C1 segment of cervical spinal cord (tissue), 14 donors: Measurements from ENCODE around the gene RENBP.
A peak's percentile ranks its signal among the peaks of the same experiment; 100 is the strongest.

Experiments
- DNase-seq, 14 donors: peaks; one replicate each; lab custom pipeline; 2025; lab: John Stamatoyannopoulos, UW

RENBP gene

DNA sequence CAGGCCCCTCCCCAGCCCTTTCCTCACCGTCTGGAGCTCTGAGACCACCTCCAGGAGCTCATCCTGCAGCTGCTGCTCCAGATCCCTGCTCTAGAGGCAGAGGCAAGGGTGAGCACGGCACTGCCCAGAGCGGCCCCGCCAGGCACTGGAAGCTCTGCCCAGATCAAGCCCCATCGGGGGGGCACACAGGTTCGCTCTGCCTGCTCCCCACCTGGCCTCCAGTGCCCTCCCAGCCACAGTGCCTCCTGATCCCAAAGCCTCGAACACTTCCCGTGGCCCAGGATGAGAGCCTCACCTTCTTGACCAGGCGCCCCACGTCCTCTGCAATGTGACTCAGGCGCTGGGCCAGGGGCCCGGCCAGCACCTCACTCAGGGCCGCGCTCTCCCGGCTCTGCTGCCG lies 23.4 kb downstream of the RENBP start:
- no peak for DNase-seq

DNA sequence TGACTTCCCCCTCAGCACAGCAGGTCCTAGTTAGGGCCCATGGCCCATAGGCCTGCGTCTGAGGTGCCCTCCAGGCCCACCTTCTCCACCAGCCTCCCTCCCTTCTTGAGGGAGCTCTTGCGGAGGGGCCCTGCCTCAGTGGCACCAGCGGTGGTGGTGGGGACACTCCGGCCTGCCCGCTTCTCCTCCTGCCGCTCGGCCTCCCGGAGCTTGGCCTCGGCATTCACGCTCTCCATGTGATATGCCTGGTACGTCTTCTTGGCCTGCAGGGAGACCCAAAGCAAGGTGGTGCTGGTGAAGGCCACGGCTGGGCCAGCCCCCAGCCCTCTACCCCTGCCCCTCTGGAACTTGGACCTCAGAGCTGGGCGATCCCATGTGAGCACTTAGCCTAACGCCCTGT lies 23.9 kb downstream of the RENBP start:
- DNase-seq = no peak

DNA sequence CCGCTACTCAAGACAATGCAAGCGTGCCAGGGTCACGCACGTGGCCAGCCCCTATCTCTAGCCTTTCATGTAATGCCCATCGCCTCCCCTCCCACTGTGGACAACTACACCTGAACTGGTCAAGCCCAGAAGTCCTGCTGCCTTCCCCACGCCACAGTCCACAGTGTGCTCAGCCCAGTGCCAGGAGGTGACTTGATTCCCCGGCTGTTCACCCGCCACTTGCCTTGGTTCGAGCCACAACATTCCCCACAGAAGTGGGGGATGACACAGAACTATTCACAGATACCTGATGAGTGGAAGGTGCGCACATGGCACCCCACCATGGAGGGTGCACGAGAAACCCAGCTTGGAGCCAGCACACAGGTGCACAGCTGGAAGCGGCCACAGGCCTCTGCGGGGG lies 25.2 kb downstream of the RENBP start:
- no peak for DNase-seq

DNA sequence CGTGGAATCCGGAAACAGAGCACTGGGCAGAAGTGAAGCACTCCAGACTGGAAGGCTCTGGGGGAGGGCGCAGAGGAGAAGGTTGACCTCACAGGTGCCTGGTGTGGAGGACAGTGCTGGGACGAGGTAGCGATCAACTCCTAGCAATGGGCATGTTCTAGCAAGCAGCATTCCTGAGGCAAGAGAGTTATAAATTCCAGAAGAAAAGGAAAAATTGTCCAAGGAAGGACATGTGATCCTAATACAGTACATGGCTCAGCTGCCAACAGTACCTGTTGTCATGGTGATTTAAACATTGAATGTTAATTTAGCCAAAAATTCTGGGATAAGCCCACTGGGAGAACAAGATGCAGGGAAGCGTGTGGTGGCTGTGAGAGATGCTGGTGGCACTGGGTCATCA lies 26.6 kb downstream of the RENBP start:
- no peak for DNase-seq

DNA sequence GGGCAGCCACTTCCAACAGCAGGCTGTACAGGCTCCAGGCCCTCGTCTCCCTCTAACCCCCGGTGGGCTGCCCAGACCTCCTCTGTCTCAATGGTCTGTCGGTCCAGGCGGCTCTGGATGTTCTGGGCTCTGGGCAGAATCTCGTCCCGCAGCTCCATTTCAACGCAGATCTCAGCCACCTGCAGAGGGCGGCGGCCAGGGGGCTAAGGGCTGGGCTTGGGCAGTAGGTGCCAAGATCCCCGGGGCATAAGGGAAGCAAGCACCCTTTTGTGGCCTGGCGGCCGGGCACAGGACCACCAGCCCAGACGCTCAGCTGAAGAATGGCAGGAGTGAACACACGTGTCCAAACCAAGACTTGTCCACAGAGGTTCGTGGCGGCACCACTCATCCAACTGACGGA lies 30.7 kb downstream of the RENBP start:
- DNase-seq = no peak

DNA sequence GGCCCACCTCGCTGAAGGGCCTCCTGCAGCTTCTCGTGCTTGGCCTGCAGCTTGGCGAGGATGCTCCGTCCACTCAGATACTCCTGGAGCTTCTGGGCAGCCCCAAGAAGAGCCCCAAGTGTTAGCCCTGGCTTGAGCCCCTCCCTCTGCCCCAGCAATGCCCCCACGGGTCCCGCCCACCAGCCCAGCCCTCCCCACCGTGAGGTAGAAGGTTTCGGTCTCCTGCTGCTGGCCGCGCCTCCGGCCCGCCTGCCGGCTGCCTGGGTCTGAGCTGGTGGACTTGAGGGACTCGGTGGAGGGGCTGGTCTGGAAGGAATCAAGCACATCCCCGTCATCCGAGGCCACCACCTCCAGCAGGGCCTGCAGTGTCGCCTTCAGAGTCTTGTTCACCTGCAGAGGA lies 31.2 kb downstream of the RENBP start:
- DNase-seq = no peak

DNA sequence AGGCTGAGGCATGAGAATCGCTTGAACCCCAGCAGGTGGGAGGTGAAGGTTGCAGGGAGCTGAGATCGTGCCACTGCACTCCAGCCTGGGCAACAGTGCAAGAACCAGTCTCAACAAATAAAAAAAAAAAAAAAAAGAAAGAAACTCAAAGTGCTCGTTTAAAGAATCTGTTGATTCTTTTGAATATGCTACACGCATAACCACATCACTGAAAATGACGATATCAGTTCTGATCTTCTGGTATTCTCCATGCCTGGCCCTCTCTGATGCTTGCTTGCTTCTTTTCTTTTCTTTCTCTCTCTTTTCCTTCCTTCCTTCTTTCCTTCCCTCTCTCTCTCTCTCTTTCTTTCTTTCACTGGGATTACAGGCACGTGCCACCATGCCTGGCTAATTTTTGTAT lies 32.6 kb downstream of the RENBP start:
- no peak for DNase-seq

DNA sequence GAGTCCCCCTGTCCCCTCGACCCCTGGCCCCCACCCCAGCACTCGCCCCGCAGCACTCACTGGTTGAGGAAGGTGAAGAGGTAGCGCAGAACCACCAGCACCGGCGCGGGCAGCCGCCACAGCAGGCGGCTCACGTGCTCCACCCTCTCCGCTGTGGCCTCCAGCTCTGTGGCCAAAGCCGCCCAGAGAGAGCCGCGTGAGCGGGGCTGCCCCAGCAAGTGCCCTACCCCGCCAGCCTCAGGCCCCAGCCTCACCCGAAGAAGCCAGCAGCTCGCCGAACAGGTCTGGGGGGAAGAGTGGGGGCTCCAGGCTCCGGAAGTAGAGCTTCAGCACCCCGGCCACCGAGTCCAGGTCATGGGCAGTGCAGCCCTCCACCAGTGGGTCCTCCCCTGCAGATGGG lies 34.0 kb downstream of the RENBP start:
- DNase-seq = no peak

DNA sequence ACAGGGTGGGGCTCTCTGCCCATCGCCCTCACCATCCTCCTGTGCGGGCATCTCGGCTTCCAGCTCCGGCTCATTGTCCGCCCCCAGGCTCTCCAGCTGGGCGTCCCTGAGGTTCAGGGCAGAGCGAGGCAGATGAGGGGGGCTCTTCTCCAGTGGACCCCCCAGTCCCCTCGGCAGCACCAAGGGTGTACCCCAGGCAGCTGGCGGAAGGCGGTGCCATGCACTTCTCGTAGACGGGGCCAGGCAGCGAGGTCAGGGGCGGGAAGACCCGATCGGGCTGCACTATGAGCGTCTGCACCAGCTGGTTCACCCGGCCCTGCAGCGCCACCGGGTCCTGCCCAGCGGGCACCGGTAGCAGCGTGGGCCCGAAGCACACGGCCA lies 34.5 kb downstream of the RENBP start:
- DNase-seq = no peak

DNA sequence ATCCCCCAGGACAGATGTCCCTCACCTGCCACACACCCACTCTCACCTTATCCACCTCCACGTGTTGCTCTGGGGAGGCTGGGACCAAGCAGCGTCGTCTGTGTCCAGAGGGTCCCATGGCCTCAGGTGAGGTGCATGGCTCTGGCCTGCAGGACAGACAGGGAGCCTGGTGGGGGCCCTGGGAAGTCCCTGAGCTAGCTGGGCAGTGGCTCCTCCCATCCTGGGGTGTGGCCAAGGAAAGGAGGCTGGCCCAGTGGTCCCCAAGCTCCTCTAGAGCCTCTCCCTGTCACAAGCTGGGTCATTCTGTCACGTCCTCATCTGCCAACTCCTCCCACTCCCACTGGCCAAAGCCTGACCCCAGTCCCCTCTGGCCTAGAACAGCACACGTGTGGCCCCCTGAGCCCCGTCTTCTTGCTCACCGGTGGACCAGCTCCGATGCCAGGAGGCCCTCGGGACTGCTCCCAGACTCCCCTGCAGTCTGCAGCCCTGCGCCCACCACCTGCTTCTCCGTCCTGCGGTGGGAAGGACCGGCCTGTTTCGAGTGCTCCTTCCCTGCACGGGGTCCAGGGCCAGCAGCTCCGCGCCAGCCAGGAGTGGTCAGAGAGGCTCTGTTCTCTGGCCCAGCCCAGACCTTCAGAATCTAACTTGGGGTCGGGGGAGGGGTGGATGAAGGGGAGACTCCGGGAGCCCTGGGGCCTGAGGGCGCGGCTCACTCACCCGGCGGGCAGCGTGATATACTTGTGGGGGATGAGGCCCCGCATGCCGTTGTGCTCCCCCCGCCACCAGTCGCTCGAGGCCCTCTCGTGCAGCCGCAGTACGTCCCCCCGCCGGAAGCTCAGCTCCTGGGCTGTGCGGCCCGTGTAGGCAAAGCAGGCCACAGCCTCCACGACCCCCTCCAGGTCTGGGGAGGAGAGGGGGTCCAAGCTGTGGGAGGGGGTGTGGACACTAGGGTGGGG lies 35.1 kb downstream of the RENBP start:
- peak in 1 of 14 donors; percentile 72 for DNase-seq

DNA sequence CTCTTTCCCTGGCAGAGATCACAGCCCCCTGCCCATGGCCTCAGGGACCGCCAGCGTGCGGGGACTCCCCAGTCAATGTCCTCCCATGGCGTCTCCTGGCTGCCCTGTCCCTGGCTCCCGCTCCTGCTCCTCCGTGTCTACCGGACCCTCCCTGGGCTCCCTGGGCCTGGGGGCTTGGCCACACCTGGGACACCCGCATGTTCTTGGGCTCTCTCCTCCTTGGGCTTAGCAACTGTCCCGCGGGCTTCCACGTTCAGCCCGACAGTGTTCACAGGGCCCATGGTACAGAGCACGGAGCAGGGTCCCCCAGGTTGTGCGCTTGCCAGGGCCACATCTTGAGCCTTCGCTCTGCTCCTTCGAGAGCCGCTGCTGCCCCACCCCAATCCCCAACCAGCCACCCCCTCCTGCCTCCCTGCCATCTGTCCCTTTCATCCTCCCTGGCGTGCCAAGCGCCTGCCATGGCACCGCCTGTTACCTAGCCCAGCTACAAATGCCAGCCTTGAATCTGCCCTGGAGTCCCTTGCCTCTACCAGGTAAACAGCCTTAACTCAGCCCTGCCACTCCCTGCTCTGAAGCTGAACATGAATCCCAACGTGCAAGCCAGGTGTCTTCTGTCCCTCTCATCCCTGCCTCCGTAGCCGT lies 36.1 kb downstream of the RENBP start:
- DNase-seq = peak in 1 of 14 donors; percentile 82

DNA sequence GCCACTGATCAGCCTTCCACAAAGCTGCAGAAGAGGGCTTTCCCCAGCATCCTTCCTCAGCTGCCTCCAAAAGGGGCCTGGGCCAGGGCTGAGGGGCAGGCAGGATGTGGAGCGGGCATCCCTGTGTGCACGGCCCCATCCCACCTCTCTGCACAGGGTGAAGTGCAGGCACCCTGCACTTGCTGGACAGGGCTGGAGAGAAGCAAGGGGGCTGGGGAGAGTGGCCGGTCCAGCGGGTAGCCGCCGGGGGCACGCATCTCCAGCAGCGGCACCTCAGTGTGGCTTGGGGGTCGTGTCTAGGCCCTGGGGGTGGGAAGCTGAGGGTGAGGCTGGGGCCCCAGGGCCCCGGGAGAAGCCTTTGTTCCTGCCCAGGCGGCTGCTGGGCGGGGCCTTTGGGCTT lies 37.0 kb downstream of the RENBP start:
- DNase-seq = no peak

DNA sequence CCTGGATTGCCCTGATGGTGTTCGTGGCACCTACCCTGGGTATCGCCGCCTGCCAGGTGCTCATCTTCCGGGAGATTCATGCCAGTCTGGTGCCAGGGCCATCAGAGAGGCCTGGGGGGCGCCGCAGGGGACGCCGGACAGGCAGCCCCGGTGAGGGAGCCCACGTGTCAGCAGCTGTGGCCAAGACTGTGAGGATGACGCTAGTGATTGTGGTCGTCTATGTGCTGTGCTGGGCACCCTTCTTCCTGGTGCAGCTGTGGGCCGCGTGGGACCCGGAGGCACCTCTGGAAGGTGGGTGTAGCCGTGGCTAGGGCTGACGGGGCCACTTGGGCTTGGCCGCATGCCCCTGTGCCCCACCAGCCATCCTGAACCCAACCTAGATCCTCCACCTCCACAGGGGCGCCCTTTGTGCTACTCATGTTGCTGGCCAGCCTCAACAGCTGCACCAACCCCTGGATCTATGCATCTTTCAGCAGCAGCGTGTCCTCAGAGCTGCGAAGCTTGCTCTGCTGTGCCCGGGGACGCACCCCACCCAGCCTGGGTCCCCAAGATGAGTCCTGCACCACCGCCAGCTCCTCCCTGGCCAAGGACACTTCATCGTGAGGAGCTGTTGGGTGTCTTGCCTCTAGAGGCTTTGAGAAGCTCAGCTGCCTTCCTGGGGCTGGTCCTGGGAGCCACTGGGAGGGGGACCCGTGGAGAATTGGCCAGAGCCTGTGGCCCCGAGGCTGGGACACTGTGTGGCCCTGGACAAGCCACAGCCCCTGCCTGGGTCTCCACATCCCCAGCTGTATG lies 38.1 kb downstream of the RENBP start:
- no peak for DNase-seq

DNA sequence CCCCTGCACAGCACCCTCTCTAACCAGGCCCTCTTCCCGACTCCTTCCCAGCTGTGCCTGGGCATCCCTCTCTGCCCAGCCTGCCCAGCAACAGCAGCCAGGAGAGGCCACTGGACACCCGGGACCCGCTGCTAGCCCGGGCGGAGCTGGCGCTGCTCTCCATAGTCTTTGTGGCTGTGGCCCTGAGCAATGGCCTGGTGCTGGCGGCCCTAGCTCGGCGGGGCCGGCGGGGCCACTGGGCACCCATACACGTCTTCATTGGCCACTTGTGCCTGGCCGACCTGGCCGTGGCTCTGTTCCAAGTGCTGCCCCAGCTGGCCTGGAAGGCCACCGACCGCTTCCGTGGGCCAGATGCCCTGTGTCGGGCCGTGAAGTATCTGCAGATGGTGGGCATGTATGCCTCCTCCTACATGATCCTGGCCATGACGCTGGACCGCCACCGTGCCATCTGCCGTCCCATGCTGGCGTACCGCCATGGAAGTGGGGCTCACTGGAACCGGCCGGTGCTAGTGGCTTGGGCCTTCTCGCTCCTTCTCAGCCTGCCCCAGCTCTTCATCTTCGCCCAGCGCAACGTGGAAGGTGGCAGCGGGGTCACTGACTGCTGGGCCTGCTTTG lies 38.9 kb downstream of the RENBP start:
- peak in 1 of 14 donors; percentile 80 for DNase-seq

DNA sequence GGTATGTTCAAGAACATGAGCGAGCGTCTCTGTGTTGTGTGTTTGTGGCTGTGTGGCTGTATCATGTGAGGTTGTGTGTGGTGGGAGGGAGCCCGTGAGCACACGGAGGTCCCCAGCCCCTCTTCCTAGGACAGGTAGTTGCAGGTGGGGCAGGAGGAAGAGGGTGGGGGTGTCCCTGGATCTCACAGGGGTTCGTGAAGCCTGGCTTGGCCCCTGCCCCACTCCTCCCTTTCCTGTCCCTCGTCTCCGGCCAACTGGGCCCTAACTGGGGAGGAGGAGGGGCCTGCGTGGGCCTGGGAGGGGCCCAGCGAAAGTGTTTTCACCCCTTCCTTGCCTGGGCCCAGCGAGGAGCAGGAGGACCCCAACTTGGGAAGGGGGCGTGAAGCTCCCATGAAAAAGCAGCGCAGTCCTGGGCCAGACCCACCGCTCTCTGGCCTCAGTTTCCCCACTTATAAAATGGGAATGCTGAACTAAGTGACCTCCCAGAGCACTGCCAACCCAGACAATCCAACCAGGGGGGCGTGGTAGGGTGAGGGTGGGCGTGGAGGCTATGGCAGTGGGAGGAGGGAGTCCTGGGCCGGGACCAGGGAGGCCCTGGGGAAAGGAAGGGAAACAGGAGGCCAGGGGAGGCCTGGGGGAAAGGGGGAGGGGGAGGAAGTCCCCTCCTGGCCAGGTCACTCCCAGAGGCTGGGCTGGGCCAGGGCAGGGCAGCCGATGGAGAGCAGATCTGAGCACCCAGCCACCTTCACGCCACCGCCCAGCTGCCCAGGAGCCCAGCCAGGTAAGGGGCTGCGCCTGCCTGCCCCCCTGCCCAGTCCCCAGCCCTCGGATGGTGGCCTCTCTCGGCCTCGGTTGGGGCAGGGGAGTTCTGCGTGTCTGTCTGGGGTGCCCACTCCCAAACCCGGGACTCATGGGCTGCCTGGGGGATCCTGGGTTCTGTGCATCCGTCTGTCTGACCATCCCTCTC lies 40.2 kb downstream of the RENBP start, which contains the start of gene AVPR2:
Gene AVPR2, plus strand, starts transcription at position 683 of the 967 bp plus-strand sequence. CDS start 473 bp downstream, outside the sequence.
- no peak for DNase-seq

DNA sequence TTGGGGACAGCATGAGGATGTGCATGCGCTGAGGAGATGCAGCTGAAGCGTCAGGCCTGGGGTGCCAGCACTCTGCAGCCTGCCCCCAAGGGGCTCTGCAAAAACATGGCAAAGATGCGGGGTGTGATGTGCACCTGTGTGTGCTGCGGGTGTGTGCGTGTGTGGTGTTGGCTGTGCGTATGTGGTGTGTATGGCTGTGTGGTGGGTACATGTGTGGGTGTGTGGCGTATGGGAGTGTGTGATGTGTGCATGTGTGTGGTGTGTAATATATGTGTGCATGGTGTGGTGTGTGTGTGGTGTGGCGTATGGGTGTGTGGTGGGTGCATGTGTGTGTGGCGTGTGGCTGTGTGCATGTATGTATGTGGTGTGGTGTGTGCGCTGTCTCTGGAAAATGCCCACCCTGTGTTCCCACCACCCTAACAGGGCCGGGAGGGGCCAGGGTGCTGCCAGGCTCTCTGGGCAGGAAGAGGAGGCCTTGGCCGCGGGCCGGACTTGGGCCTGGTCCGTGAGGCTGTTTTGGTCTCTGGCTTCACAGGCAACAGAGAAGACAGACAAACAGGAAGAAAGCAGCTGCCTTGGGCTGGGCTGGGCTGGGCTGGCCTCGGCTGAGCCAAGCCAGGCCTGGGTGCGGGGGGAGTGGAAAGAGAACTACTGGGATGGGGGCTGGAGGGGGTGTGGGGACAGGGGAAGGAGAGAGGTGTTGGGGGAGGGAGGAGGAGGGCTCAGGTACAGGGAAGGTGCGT lies 41.0 kb downstream of the RENBP start:
- DNase-seq = peak in 1 of 14 donors; percentile 15

DNA sequence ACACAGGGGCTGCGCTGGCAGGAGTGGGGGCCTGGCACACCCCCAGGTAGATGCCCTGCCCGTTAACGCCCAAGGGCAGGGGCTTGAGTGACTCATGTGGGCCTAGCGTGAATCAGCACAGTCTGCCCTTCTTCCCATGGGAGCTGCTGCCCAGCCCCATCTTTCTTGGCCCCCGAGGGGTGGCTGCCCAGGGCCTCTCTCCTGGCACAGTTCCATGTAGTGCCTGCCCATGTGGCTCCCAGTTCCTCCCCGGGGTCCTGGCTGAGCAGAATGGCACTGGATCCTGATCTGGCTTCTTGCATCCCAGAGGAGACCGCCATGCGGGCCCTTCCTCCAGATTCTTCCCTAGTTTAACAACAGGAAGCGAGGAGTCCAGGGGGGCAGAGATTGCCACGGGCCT lies 42.1 kb downstream of the RENBP start:
- DNase-seq = no peak

DNA sequence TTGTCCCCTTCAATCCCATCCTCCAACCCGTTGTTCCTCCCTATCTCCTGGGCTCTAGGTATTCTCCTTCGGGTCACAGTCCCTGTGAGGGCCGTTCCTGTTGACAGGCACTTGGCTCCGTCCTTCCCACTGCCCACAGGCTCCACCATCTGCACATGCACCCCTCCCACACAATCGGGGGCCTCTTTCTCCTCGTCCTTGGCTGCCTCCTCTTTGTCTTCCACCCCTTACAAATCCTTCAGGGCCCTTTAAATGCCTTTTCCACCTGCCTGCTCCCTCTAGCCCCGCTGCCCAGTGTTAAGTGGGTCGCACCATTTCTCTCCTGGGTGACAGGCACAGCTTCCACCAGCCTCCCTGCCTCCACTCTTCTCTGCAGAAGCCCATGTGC lies 42.7 kb downstream of the RENBP start:
- peak in 1 of 14 donors; percentile 36 for DNase-seq

DNA sequence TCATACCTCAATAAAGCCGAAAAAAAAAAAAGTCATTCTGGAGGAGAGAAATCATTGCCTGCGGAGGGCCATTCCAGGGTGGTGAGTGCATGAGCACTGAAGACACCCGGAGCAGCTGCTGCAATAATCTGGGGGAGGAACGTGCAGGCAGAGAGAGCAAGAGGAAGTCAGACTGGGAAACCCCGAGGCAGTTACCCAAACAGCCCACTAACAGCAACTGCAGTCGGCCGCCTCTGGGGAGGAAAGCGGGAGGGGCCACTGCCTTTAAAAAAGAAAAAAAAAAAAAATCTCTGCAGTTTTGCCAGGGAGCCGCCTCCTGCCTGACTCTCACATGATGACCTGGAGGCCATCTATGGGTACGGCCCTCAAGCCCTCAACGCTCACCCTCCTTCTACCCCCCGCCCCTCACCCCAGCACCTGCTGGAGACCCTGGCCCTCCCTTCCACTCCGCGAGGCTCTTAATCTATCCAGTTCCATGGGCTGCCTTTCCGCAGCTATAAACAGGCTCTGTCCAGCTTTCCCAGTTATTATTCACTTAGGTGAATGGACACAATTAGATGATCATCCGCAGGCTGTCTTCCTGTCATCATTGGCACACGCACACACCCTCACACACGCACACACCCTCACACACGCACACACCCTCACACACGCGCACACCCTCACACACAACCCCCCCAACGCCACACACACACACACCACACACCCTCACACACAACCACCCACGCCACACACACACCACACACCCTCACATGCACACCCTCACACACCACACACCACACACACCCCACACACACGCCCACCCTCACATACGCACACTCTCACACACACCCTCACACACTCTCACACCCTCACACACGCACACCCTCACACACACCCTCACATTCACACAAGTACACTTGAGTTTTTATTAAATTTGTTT lies 43.4 kb downstream of the RENBP start:
- DNase-seq = peak in 1 of 14 donors; percentile 36
